Thyroid gland (tissue), 4 donors: ENCODE results near the gene FITM1.

Experiments
- POLR2A ChIP-seq, 2 donors: fragments of 450-650 bp; IDR thresholded peaks; one replicate each; pipeline ENCODE4 v1.6.1; 2017; ENCODE audit warnings: antibody characterized with exemption in 2 of 2, mild to moderate bottlenecking in 2 of 2, moderate library complexity in 1 of 2
- TF ChIP-seq, protein P1 (sequence below), 6 experiments: fragments of 200-600 bp in 3 of 6; fragments of 450-650 bp in 3 of 6; sonication (generic) in 3 of 6; IDR thresholded peaks; one replicate each; pipeline ENCODE4 v1.5.1; 2016 to 2019; ENCODE audit warnings: antibody characterized with exemption in 6 of 6, mild to moderate bottlenecking in 2 of 6, inconsistent platforms in 1 of 6, moderate library complexity in 1 of 6

- TF ChIP-seq, protein P1, sequence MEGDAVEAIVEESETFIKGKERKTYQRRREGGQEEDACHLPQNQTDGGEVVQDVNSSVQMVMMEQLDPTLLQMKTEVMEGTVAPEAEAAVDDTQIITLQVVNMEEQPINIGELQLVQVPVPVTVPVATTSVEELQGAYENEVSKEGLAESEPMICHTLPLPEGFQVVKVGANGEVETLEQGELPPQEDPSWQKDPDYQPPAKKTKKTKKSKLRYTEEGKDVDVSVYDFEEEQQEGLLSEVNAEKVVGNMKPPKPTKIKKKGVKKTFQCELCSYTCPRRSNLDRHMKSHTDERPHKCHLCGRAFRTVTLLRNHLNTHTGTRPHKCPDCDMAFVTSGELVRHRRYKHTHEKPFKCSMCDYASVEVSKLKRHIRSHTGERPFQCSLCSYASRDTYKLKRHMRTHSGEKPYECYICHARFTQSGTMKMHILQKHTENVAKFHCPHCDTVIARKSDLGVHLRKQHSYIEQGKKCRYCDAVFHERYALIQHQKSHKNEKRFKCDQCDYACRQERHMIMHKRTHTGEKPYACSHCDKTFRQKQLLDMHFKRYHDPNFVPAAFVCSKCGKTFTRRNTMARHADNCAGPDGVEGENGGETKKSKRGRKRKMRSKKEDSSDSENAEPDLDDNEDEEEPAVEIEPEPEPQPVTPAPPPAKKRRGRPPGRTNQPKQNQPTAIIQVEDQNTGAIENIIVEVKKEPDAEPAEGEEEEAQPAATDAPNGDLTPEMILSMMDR (IDR thresholded peaks at IDR 0.05): no peak
- no peak for TF ChIP-seq POLR2A (IDR thresholded peaks at IDR 0.05)
These were observed 37.8 kb upstream of the FITM1 start for GRCh38 chr14:24092505-24093206.
